Ovary (tissue), 3 donors: ENCODE data around the gene PLCE1.

Experiments used
- CTCF ChIP-seq, 3 donors: fragments of 450-650 bp in 2 of 3; fragments of 200-600 bp in 1 of 3; IDR thresholded peaks; one replicate each; pipeline versions ENCODE4 v1.5.1 to v1.8.0; 2016 to 2022; ENCODE audit warnings: antibody characterized with exemption in 3 of 3, mild to moderate bottlenecking in 1 of 3
- EP300 ChIP-seq: sonication (generic); formaldehyde crosslinking; IDR thresholded peaks from one replicate; pipeline ENCODE4 v1.6.1; 2017; ENCODE audit warnings: antibody characterized with exemption
- POLR2A ChIP-seq: fragments of 450-650 bp; IDR thresholded peaks from one replicate; pipeline ENCODE4 v1.6.1; 2017; ENCODE audit warnings: antibody characterized with exemption, mild to moderate bottlenecking, moderate library complexity
- donor health status: DM: no; HTN: no; CAD: no.

GRCh38 chr10:93995598-93996271, 2.0 kb downstream of the PLCE1 start:
- TF ChIP-seq POLR2A (no peak), CTCF (IDR thresholded peaks at IDR 0.05) (no peak), EP300 (no peak)
